ENCODE results near the gene LRMDA.

LRMDA gene

GRCh38 chr10:75902816-75903215 is 471.4 kb downstream of the LRMDA start:
- DNase-seq (ENCODE audit: extremely low spot score) = no peak
- ChIA-PET POLR2A (no interaction called here), CTCF (no interaction called here)
- no peak for TF ChIP-seq CTCF (IDR thresholded peaks at IDR 0.05; ENCODE audit: control extremely low read depth, extremely low read depth, low read depth, missing control alignments)

- no peak for DNase-seq (ENCODE audit: extremely low spot score)
Measured at GRCh38 chr10:75904499-75905283, 473.3 kb downstream of the LRMDA start.

DNA sequence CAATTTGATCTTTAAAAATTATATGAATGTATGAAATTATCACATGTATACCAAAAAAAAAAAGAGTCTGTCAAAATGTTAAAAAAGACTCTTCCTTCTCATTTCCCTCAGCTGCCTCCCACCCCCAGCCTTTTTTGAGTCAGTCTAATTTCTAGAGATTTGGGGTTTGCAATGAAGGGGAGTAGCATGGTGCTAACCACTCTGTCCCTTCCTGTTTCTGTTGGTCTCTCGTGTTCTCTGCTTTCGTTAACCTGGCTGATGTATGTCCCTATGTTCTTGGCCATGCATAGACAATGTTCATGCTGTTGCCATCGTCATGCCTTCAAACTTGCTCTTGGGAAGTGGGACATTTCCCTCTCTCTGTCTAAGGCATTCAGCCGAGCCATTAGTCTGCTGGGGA is 474.1 kb downstream of the LRMDA start:
- no peak for TF ChIP-seq CTCF (IDR thresholded peaks at IDR 0.05; ENCODE audit: control extremely low read depth, extremely low read depth, low read depth, missing control alignments)
- POLR2A ChIA-PET = no interaction called here
- CTCF ChIA-PET = no interaction called here
- no peak for DNase-seq (ENCODE audit: extremely low spot score)

More at GRCh38 chr10:75904499-75905283, 473.3 kb downstream of the LRMDA start:
- TF ChIP-seq CTCF (IDR thresholded peaks at IDR 0.05; ENCODE audit: control extremely low read depth, extremely low read depth, low read depth, missing control alignments) = no peak
- ChIA-PET POLR2A (no interaction called here), CTCF (no interaction called here)

DNA sequence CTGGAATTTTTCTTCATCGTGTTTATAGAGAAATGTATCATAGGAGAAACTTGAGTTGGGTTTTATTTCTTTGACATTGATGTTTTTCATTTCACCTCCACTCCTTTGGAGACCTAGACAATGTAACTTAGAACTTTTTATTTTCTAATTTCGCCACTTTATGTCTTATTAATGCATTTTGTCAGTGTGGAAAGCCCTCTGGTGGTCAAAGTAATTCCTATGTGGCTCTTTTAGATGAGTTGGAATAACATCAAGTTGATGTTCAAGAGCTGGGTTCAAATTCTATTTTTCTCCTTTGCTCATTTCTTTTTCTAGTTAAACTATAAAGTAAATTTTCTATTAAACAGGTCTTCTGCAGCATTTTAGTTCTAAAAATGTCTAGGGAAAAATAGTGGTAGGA is 478.6 kb downstream of the LRMDA start:
- ChIA-PET POLR2A (no interaction called here), CTCF (interaction anchor here (1.5 kb wide), 1 partner anchor 83 kb away, joined by 3 read pairs; no protein-coding TSS in a partner anchor)
- DNase-seq (ENCODE audit: extremely low spot score) = no peak
- no peak for TF ChIP-seq CTCF (IDR thresholded peaks at IDR 0.05; ENCODE audit: control extremely low read depth, extremely low read depth, low read depth, missing control alignments)

- ChIA-PET POLR2A (no interaction called here), CTCF (interaction anchor here (1.2 kb wide), 1 partner anchor 8 kb away, joined by 3 read pairs; no protein-coding TSS in a partner anchor)
- DNase-seq (ENCODE audit: extremely low spot score) = no peak
- no peak for TF ChIP-seq CTCF (IDR thresholded peaks at IDR 0.05; ENCODE audit: control extremely low read depth, extremely low read depth, low read depth, missing control alignments)
Measured at GRCh38 chr10:75911426-75911825, 480.0 kb downstream of the LRMDA start.

DNA sequence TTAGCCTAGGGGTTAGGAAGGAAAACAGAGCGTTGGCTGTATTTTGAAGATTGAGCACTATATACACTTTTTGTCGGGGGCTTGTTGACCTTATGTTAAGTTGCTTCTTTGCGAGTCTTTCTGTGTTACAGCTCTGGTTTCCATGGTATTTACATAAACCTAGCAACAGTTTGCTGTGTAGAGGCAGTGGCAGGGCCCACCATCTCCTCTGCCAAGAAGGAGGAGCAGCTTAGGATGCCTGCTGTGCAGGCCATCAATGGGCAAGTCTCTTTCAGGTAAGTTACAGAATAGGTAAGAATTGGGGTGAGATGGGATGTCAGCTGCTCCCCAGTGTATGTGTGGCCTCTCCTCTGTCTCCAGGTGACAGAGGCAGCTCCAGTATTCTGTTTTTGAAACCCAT is 485.5 kb downstream of the LRMDA start:
- POLR2A ChIA-PET = interaction anchor here (0.6 kb wide), 1 partner anchor 190 kb away, joined by 3 read pairs; no protein-coding TSS in a partner anchor
- TF ChIP-seq CTCF (IDR thresholded peaks at IDR 0.05; ENCODE audit: control extremely low read depth, extremely low read depth, low read depth, missing control alignments) = no peak
- CTCF ChIA-PET = interaction anchor here (2.4 kb wide), 1 partner anchor 11 kb away, joined by 6 read pairs; no protein-coding TSS in a partner anchor
- DNase-seq (ENCODE audit: extremely low spot score) = no peak

All from GM10248 (cell line).